ENCODE data around the gene NDUFS1. TPM values are rescaled to one million over a fixed set of nuclear protein-coding genes. Genes with fewer than 3 reads are reported as not detected.
"Not testable (repeated sequence)": the region's sequence is repeated elsewhere in the genome, so short reads cannot be mapped to it uniquely, and the experiment has no call there.

NDUFS1 gene
- 10 to 100 TPM; 26.3 to 35.4 (median 29.9) TPM for polyA plus RNA-seq (ENCODE audit: low read depth in 6 of 6)

- Mint-ChIP-seq H3K4me1 (peaks cover 20 to 55% (median 54%) of the 10 kb centered on the region in 3 donors), H3K27me3 (no peaks in the 10 kb centered on the region), H3K9me3 (peaks cover 0 to 3% (median 0%) of the 10 kb centered on the region in 7 donors), H3K4me3 (peak within 1 kb of the TSS; percentile 93 to 100 (median 99)), H3K27ac (peak within 1 kb of the TSS; percentile 97 to 99 (median 99)), H3K36me3 (peaks cover 6 to 8% of the 10 kb centered on the region in 2 donors)
- DNase-seq (peak; percentile 96), ATAC-seq (ENCODE audit: low read depth in 2 of 2) (peak; percentile 83 to 85)
Measured at GRCh38 chr2:206159346-206160124, at the start of gene NDUFS1, which contains the start of gene EEF1B2. Gene NDUFS1, minus strand, starts transcription at chr2:206159444. Its CDS starts 5,766 bp downstream, at chr2:206153678. Gene EEF1B2, plus strand, starts transcription at chr2:206159895. Its CDS starts 85 bp downstream, at chr2:206159980.

- Mint-ChIP-seq H3K4me1 (peaks cover 0 to 2% (median 0%) of the 10 kb centered on the region in 3 donors), H3K36me3 (no peaks in the 10 kb centered on the region), H3K27me3 (peaks cover 0 to 13% (median 3%) of the 10 kb centered on the region in 3 donors), H3K9me3 (no peaks in the 10 kb centered on the region), H3K27ac (no peak overlapping the region), H3K4me3 (no peak overlapping the region)
- ATAC-seq (ENCODE audit: low read depth in 2 of 2) (no peak), DNase-seq (no peak)
Measured at GRCh38 chr2:206208900-206209299, 49.7 kb upstream of the NDUFS1 start.

- not testable (repeated sequence) for H3K36me3 Mint-ChIP-seq; ATAC-seq (ENCODE audit: low read depth in 2 of 2); H3K27ac Mint-ChIP-seq; H3K4me3 Mint-ChIP-seq; H3K4me1 Mint-ChIP-seq; H3K9me3 Mint-ChIP-seq; DNase-seq
- peaks cover 3 to 20% (median 6%) of the 10 kb centered on the region in 3 donors for H3K27me3 Mint-ChIP-seq
Measured at GRCh38 chr2:206207316-206207715, 48.1 kb upstream of the NDUFS1 start.

GRCh38 chr2:206204710-206205109, 45.5 kb upstream of the NDUFS1 start:
- Mint-ChIP-seq H3K36me3 (no peaks in the 10 kb centered on the region), H3K27me3 (peaks cover 0 to 27% (median 8%) of the 10 kb centered on the region in 3 donors), H3K4me3 (no peak overlapping the region), H3K9me3 (peaks cover 0 to 5% (median 0%) of the 10 kb centered on the region in 7 donors), H3K27ac (no peak overlapping the region), H3K4me1 (peaks cover 0 to 5% (median 2%) of the 10 kb centered on the region in 3 donors)
- no peak for ATAC-seq (ENCODE audit: low read depth in 2 of 2)
- DNase-seq = no peak

- H3K36me3 Mint-ChIP-seq = no peaks in the 10 kb centered on the region
- no peak overlapping the region for H3K4me3 Mint-ChIP-seq
- H3K27me3 Mint-ChIP-seq = peaks cover 0 to 40% (median 11%) of the 10 kb centered on the region in 3 donors
- peaks cover 0 to 5% (median 2%) of the 10 kb centered on the region in 7 donors for H3K9me3 Mint-ChIP-seq
- DNase-seq (no peak), ATAC-seq (ENCODE audit: low read depth in 2 of 2) (no peak)
- H3K4me1 Mint-ChIP-seq = peaks cover 0 to 5% (median 2%) of the 10 kb centered on the region in 3 donors
- no peak overlapping the region for H3K27ac Mint-ChIP-seq
Measured at GRCh38 chr2:206203331-206203730, 44.1 kb upstream of the NDUFS1 start.

GRCh38 chr2:206202446-206202845, 43.2 kb upstream of the NDUFS1 start:
- no peak for ATAC-seq (ENCODE audit: low read depth in 2 of 2)
- Mint-ChIP-seq H3K36me3 (no peaks in the 10 kb centered on the region), H3K4me1 (peaks cover 0 to 5% (median 2%) of the 10 kb centered on the region in 3 donors), H3K9me3 (peaks cover 0 to 5% (median 2%) of the 10 kb centered on the region in 7 donors), H3K27me3 (peaks cover 0 to 48% (median 19%) of the 10 kb centered on the region in 3 donors), H3K27ac (peak overlapping the region in 1 of 6 donors; percentile 3), H3K4me3 (no peak overlapping the region)
- no peak for DNase-seq

- no peak overlapping the region for H3K27ac Mint-ChIP-seq
- H3K4me3 Mint-ChIP-seq = no peak overlapping the region
- peaks cover 0 to 5% (median 2%) of the 10 kb centered on the region in 7 donors for H3K9me3 Mint-ChIP-seq
- no peak for ATAC-seq (ENCODE audit: low read depth in 2 of 2)
- H3K27me3 Mint-ChIP-seq = peaks cover 0 to 54% (median 28%) of the 10 kb centered on the region in 3 donors
- H3K36me3 Mint-ChIP-seq = no peaks in the 10 kb centered on the region
- peaks cover 0 to 5% (median 2%) of the 10 kb centered on the region in 3 donors for H3K4me1 Mint-ChIP-seq
- DNase-seq = no peak
Measured at GRCh38 chr2:206201075-206201848, 42.0 kb upstream of the NDUFS1 start.

GRCh38 chr2:206198677-206199076, 39.4 kb upstream of the NDUFS1 start:
- Mint-ChIP-seq H3K9me3 (peaks cover 0 to 3% (median 2%) of the 10 kb centered on the region in 7 donors), H3K4me1 (peaks cover 0 to 4% (median 0%) of the 10 kb centered on the region in 3 donors), H3K36me3 (no peaks in the 10 kb centered on the region)

GRCh38 chr2:206193671-206194357, 34.6 kb upstream of the NDUFS1 start:
- H3K4me1 Mint-ChIP-seq = no peaks in the 10 kb centered on the region
- no peaks in the 10 kb centered on the region for H3K36me3 Mint-ChIP-seq
- peaks cover 16 to 49% (median 34%) of the 10 kb centered on the region in 3 donors for H3K27me3 Mint-ChIP-seq
- no peak for ATAC-seq (ENCODE audit: low read depth in 2 of 2)
- H3K9me3 Mint-ChIP-seq = peaks cover 0 to 2% (median 0%) of the 10 kb centered on the region in 7 donors
- no peak overlapping the region for H3K27ac Mint-ChIP-seq
- H3K4me3 Mint-ChIP-seq = no peak overlapping the region
- DNase-seq = no peak

More at GRCh38 chr2:206198677-206199076, 39.4 kb upstream of the NDUFS1 start:
- H3K27ac Mint-ChIP-seq = peak overlapping the region in 1 of 6 donors; percentile 8
- H3K27me3 Mint-ChIP-seq = peaks cover 10 to 64% (median 38%) of the 10 kb centered on the region in 3 donors
- DNase-seq (no peak), ATAC-seq (ENCODE audit: low read depth in 2 of 2) (no peak)
- H3K4me3 Mint-ChIP-seq = no peak overlapping the region

- peaks cover 21 to 43% (median 27%) of the 10 kb centered on the region in 3 donors for H3K27me3 Mint-ChIP-seq
- ATAC-seq (ENCODE audit: low read depth in 2 of 2) (no peak), DNase-seq (no peak)
- H3K4me3 Mint-ChIP-seq = no peak overlapping the region
- no peaks in the 10 kb centered on the region for H3K36me3 Mint-ChIP-seq
- no peak overlapping the region for H3K27ac Mint-ChIP-seq
- no peaks in the 10 kb centered on the region for H3K4me1 Mint-ChIP-seq
- peaks cover 0 to 2% (median 0%) of the 10 kb centered on the region in 7 donors for H3K9me3 Mint-ChIP-seq
Measured at GRCh38 chr2:206192157-206192556, 32.9 kb upstream of the NDUFS1 start.

- ATAC-seq (ENCODE audit: low read depth in 2 of 2) = no peak
- no peak for DNase-seq
- Mint-ChIP-seq H3K9me3 (peaks cover 0 to 2% (median 0%) of the 10 kb centered on the region in 7 donors), H3K36me3 (no peaks in the 10 kb centered on the region), H3K27ac (no peak overlapping the region), H3K4me1 (no peaks in the 10 kb centered on the region), H3K4me3 (no peak overlapping the region), H3K27me3 (peaks cover 21 to 36% (median 23%) of the 10 kb centered on the region in 3 donors)
Measured at GRCh38 chr2:206190689-206191088, 31.4 kb upstream of the NDUFS1 start.

- Mint-ChIP-seq H3K36me3 (no peaks in the 10 kb centered on the region), H3K4me3 (no peak overlapping the region), H3K4me1 (no peaks in the 10 kb centered on the region), H3K9me3 (peaks cover 0 to 2% (median 0%) of the 10 kb centered on the region in 7 donors), H3K27ac (no peak overlapping the region), H3K27me3 (peaks cover 21 to 36% (median 24%) of the 10 kb centered on the region in 3 donors)
- DNase-seq (no peak), ATAC-seq (ENCODE audit: low read depth in 2 of 2) (no peak)
Measured at GRCh38 chr2:206190111-206190510, 30.9 kb upstream of the NDUFS1 start.

- H3K9me3 Mint-ChIP-seq = peaks cover 0 to 2% (median 0%) of the 10 kb centered on the region in 7 donors
- no peak overlapping the region for H3K4me3 Mint-ChIP-seq
- no peak overlapping the region for H3K27ac Mint-ChIP-seq
- peaks cover 17 to 31% (median 21%) of the 10 kb centered on the region in 3 donors for H3K27me3 Mint-ChIP-seq
- DNase-seq = no peak
- ATAC-seq (ENCODE audit: low read depth in 2 of 2) = no peak
- H3K36me3 Mint-ChIP-seq = no peaks in the 10 kb centered on the region
- no peaks in the 10 kb centered on the region for H3K4me1 Mint-ChIP-seq
Measured at GRCh38 chr2:206189691-206190090, 30.4 kb upstream of the NDUFS1 start.

Measured in naive B cell (primary cell).